ENCODE data around the gene CLDN24. TPM values are rescaled to one million over a fixed set of nuclear protein-coding genes. Genes with fewer than 3 reads are reported as not detected.

Gene CLDN24
- total RNA-seq, 1 donor from 2014 or later: not detected

GRCh38 chr4:183287677-183288076 is 34.5 kb downstream of the CLDN24 start:
- ATAC-seq: no peak
- H3K27ac ChIP-seq: no peak overlapping the region

DNA sequence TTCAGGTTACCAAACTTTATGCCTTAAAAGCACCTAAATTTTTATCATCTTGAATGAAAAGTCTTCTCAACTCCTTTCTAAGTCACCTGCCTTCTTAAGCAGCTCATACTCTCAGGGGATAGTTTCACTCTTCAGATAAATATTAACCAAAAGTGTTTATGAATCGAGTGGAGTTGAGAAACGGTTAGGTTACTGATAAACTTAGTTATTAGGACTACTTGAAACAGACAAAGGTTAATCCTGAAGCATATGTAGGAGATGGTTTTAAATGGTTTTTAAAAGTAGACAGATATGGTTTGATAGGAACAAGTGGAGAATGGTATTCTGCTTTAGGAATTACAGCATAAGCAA is 34.9 kb downstream of the CLDN24 start:
- intact Hi-C loops (cut with DNase I): no loop called here
- Histone ChIP-seq H3K4me1 (no peaks in the 10 kb centered on the region), H3K4me3 (no peak overlapping the region), H3K27ac (no peak overlapping the region), H3K9me3 (no peaks in the 10 kb centered on the region), H3K36me3 (peaks cover 77% of the 10 kb centered on the region), H3K27me3 (no peaks in the 10 kb centered on the region)
- no peak for DNase-seq
- no peak for ATAC-seq
- no peak for TF ChIP-seq CTCF (IDR thresholded peaks at IDR 0.05)

More at GRCh38 chr4:183287677-183288076, 34.5 kb downstream of the CLDN24 start:
- DNase-seq: no peak
- no peak for TF ChIP-seq CTCF (IDR thresholded peaks at IDR 0.05)
- intact Hi-C loops (cut with DNase I): no loop called here
- peaks cover 76% of the 10 kb centered on the region for H3K36me3 ChIP-seq
- no peaks in the 10 kb centered on the region for H3K27me3 ChIP-seq
- no peaks in the 10 kb centered on the region for H3K4me1 ChIP-seq
- no peaks in the 10 kb centered on the region for H3K9me3 ChIP-seq
- no peak overlapping the region for H3K4me3 ChIP-seq

DNA sequence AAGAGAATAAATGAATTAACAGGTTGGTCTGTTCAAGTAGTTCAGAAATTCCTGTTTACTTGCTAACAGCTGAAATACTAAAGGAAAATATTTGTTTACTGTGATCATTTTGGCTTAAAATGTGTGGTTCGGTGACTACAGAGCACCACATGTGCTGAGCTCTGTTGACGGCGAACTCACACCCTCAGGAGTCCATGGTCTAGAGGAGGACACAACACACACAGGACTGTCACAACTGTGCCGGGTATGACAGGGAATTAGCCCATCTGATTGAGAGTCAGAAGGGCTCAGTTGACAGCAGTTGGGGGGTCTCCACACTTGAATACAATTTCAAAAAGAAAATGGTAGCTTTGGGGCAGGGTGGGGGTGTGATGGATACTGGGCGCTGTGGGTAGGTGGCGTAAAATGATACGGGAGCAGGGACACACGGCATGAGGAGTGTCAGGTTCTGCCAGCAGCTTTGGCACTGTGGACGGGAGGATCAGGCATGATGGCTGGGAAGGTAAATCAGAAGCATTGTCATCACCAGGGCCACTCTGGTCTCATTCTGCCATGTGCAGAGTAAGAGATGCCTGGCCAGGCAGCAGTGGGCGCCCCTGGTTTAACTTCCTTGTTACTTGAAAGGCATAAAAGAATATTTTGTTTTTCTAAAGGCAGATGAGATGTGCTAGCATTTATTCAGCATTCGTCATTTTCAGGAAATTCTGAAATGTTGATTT is 35.5 kb downstream of the CLDN24 start:
- peaks cover 77% of the 10 kb centered on the region for H3K36me3 ChIP-seq
- H3K27me3 ChIP-seq: no peaks in the 10 kb centered on the region
- no peak for TF ChIP-seq CTCF (IDR thresholded peaks at IDR 0.05)
- H3K4me3 ChIP-seq: no peak overlapping the region
- H3K4me1 ChIP-seq: no peaks in the 10 kb centered on the region
- no peak for DNase-seq
- H3K9me3 ChIP-seq: no peaks in the 10 kb centered on the region
- intact Hi-C loops (cut with DNase I): no loop called here
- ATAC-seq: peak; percentile 28
- no peak overlapping the region for H3K27ac ChIP-seq

- H3K9me3 ChIP-seq: no peaks in the 10 kb centered on the region
- H3K4me1 ChIP-seq: no peaks in the 10 kb centered on the region
- no peaks in the 10 kb centered on the region for H3K27me3 ChIP-seq
- DNase-seq (no peak), ATAC-seq (no peak)
- no peak for TF ChIP-seq CTCF (IDR thresholded peaks at IDR 0.05)
- intact Hi-C loops (cut with DNase I): no loop called here
- H3K4me3 ChIP-seq: no peak overlapping the region
- H3K27ac ChIP-seq: no peak overlapping the region
- peaks cover 82% of the 10 kb centered on the region for H3K36me3 ChIP-seq
Measured at GRCh38 chr4:183285886-183286285, 36.3 kb downstream of the CLDN24 start.

DNA sequence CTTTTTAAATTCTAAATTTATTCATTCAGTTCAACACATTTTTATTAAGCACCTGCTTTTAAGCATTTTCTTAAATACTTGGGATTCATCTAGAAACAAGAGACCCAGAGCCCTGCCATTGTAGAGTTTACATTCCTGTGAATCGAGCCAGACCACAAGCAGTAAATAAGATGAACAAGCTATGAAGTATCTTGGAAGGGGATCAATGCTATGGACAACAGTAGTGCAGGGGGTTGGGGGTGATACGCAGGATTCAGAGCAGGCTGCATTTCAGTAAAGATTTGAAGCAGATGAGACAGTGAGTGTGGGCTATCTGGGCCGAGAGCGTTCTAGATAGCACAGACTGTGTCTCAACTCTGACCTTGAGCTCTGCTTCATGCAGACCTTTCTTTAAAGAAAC is 37.3 kb downstream of the CLDN24 start:
- no peak for ATAC-seq

More for the DNA sequence above, 37.3 kb downstream of the CLDN24 start:
- H3K4me1 ChIP-seq: no peaks in the 10 kb centered on the region
- no peak overlapping the region for H3K4me3 ChIP-seq
- H3K36me3 ChIP-seq: peaks cover 78% of the 10 kb centered on the region
- H3K27me3 ChIP-seq: no peaks in the 10 kb centered on the region
- H3K27ac ChIP-seq: no peak overlapping the region
- no peaks in the 10 kb centered on the region for H3K9me3 ChIP-seq
- intact Hi-C loops (cut with DNase I): no loop called here
- TF ChIP-seq CTCF (IDR thresholded peaks at IDR 0.05): no peak
- DNase-seq: no peak
